K562 (cell line): ENCODE results near the gene TMPRSS9. TPM values are rescaled to one million over a fixed set of nuclear protein-coding genes. Genes with fewer than 3 reads are reported as not detected.

Source experiments
- ARID2 ChIP-seq: fragments of 450-650 bp; IDR thresholded peaks from 2 replicates; pipeline ENCODE4 v1.6.1; 2017; ENCODE audit warnings: antibody characterized with exemption, mild to moderate bottlenecking
- ATF1 ChIP-seq, 2 experiments: fragments of 450-650 bp in 1 of 2; IDR thresholded peaks; 2 replicates each; pipeline ENCODE4 v1.6.1; 2016; ENCODE audit warnings: missing compliant biosample characterization in 1 of 2, missing genetic modification characterization in 1 of 2
- CLOCK ChIP-seq: fragments of 250-450 bp; sonication (Bioruptor Pico); IDR thresholded peaks from 2 replicates; pipeline ENCODE4 v1.4.0; 2020; ENCODE audit warnings: mild to moderate bottlenecking, moderate library complexity, borderline replicate concordance
- ESRRA ChIP-seq: fragments of 450-650 bp; IDR thresholded peaks from 2 replicates; pipeline ENCODE4 v1.6.1; 2014; ENCODE audit warnings: low read depth, mild to moderate bottlenecking, moderate library complexity, borderline replicate concordance
- HDAC1 ChIP-seq, 2 experiments: fragments of 450-650 bp; IDR thresholded peaks; 2 replicates each; pipeline ENCODE4 v1.6.1; 2016 to 2017; ENCODE audit warnings: inconsistent platforms in 1 of 2, mild to moderate bottlenecking in 1 of 2, moderate library complexity in 1 of 2
- NBN ChIP-seq: fragments of 450-650 bp; IDR thresholded peaks from 2 replicates; pipeline ENCODE4 v1.6.1; 2016; ENCODE audit warnings: low read depth, mild to moderate bottlenecking
- NFXL1 ChIP-seq: fragments of 450-650 bp; formaldehyde crosslinking; IDR thresholded peaks from 2 replicates; pipeline ENCODE4 v1.4.0; 2021; ENCODE audit warnings: mild to moderate bottlenecking
- NUFIP1 ChIP-seq: fragments of 450-650 bp; IDR thresholded peaks from 2 replicates; pipeline ENCODE4 v1.6.1; 2018; ENCODE audit not compliant: partially characterized antibody
- SMC3 ChIP-seq: conservative IDR thresholded peaks from 2 replicates; pipeline ENCODE4 v1.6.1; 2011; ENCODE audit warnings: low read depth, low read length, improper control_type of control experiment; ENCODE audit not compliant: insufficient read depth
- TEAD4 ChIP-seq, 2 experiments: sonication (generic) in 1 of 2; formaldehyde crosslinking in 1 of 2; IDR thresholded peaks; 2 replicates each; pipeline versions ENCODE4 v1.6.1 to v1.8.0; 2012 to 2022; ENCODE audit warnings: borderline replicate concordance in 1 of 2, inconsistent platforms in 1 of 2, low read length in 1 of 2, mild to moderate bottlenecking in 1 of 2, missing genetic modification reagents in 1 of 2
- ZFP30 ChIP-seq: fragments of 250-450 bp; sonication (Bioruptor Pico); IDR thresholded peaks from 2 replicates; pipeline ENCODE4 v1.8.0; 2022; ENCODE audit warnings: moderate library complexity, mild to moderate bottlenecking, inconsistent platforms, borderline replicate concordance
- ZMIZ1 ChIP-seq, 2 experiments: fragments of 150-350 bp in 1 of 2; IDR thresholded peaks; 2 replicates each; pipeline ENCODE4 v1.6.1; 2012 to 2016; ENCODE audit warnings: low read depth in 2 of 2, low read length in 2 of 2, mild to moderate bottlenecking in 1 of 2, moderate library complexity in 1 of 2
- ZNF449 ChIP-seq: fragments of 250-450 bp; sonication (Bioruptor Pico); IDR thresholded peaks from 2 replicates; pipeline ENCODE4 v1.8.0; 2022; ENCODE audit warnings: moderate library complexity, mild to moderate bottlenecking, inconsistent platforms
- ZNF707 ChIP-seq: fragments of 250-450 bp; sonication (Bioruptor Pico); conservative IDR thresholded peaks from 2 replicates; pipeline ENCODE4 v1.8.0; 2022; ENCODE audit warnings: inconsistent platforms, mild to moderate bottlenecking, moderate library complexity
- ZZZ3 ChIP-seq: fragments of 450-650 bp; IDR thresholded peaks from 2 replicates; pipeline ENCODE4 v1.6.1; 2016; ENCODE audit warnings: antibody characterized with exemption, mild to moderate bottlenecking, moderate library complexity
- polyA plus RNA-seq, 8 experiments: library from polyadenylated mRNA; depleted of rRNA in 4 of 8; stranded (reverse) in 5 of 8; unstranded in 3 of 8; fragments of >200 nt; fragmentation: Nextera tagmentation in 2 of 8; fragmentation: Illumina TruSeq in 1 of 8; extraction: Ambion mirVana in 2 of 8; extraction: Trizol in 1 of 8; gene quantifications; 2 replicates each; pipeline versions ENCODE4 v1.2.1 to v1.2.3, GENCODE V29; 2011 to 2014; ENCODE audit warnings: inconsistent platforms in 1 of 8, missing spikeins in 1 of 8
- total RNA-seq, 7 experiments: library from RNA; depleted of rRNA in 6 of 7; stranded (reverse); fragments of >200 nt in 6 of 7; fragmentation: Illumina TruSeq in 2 of 7; extraction: Trizol in 2 of 7; gene quantifications; 2 replicates each; pipeline versions ENCODE4 v1.2.1 to v1.2.3, GENCODE V29; 2011 to 2021; ENCODE audit warnings: low replicate concordance in 1 of 7
- TF ChIP-seq, protein P1 (sequence below): fragments of 450-650 bp; conservative IDR thresholded peaks from 2 replicates; pipeline ENCODE4 v1.6.1; 2016; ENCODE audit warnings: missing genetic modification characterization, low read depth, mild to moderate bottlenecking, missing compliant biosample characterization, moderate library complexity

TMPRSS9 gene
- total and polyA plus RNA-seq, 9 of the 15 experiments (the other 6 are each of a cell fraction or from before 2014, with no cell fraction given): 0.01 to 0.03 TPM; not detected in 7

DNA sequence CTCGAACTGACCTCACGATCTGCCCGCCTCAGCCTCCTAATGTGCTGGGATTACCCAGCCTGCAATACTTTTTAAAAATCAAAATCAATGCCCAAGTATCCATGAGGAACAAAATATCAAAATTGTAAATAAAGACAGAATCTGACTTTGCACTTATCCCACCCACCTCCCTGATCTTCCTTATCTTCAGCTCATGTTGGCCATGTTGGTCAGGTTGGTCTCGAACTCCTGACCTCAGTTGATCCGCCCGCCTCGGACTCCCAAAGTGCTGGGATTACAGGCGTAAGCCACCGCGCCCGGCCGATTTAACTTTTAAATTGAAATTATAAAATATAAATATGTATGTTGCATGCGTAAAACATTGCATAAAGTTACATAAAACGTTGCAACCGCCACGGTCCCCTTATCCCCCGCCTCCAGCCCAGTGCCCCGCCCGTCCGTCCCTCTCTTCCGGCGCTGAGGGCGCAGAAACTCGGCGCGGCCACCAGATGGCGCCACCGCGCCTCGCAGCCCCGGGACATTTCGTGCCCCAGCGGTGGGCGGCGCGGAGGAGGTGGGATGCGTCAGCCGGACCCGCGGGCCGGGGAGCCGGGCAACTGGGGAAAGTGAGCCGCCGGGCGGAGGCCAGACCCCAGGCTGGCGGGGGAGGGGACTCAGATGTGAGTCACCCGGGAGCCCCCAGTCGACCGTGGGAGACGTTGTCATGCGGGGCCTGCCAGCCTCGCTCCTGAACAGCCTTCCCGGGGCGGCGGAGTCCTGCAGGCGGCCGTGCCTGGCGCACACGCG is 114.4 kb downstream of the TMPRSS9 start (continued):
- TF ChIP-seq ZMIZ1 (IDR thresholded peaks at IDR 0.05; ENCODE audit: low read depth in 2 of 2, low read length in 2 of 2) (peak in 1 of 2 experiments; percentile 47; a peak in 1 of 4 replicates), SMC3 (peak; percentile 94), ZFP30 (CRISPR knock-in tag) (no peak), NFXL1 (CRISPR knock-in tag) (no peak), ARID2 (peak; percentile 96), CLOCK (CRISPR knock-in tag) (no peak), NUFIP1 (no peak), ATF1 (CRISPR knock-in tag; IDR thresholded peaks at IDR 0.05) (no peak), ATF1 (tag; IDR thresholded peaks at IDR 0.05) (peak; percentile 57), ESRRA (peak; percentile 49; the same call in 1 of the 2 replicates), ZZZ3 (no peak), HDAC1 (IDR thresholded peaks at IDR 0.05) (peak in 1 of 2 experiments; percentile 38; a peak in 1 of 4 replicates), ZNF449 (CRISPR knock-in tag) (no peak), TEAD4 (IDR thresholded peaks at IDR 0.05; ENCODE audit: low read length) (no peak), TEAD4 (CRISPR knock-in tag; IDR thresholded peaks at IDR 0.05; ENCODE audit: borderline replicate concordance) (no peak), NBN (peak; percentile 20; the same call in 1 of the 2 replicates), ZNF707 (no peak)
- TF ChIP-seq, protein P1, sequence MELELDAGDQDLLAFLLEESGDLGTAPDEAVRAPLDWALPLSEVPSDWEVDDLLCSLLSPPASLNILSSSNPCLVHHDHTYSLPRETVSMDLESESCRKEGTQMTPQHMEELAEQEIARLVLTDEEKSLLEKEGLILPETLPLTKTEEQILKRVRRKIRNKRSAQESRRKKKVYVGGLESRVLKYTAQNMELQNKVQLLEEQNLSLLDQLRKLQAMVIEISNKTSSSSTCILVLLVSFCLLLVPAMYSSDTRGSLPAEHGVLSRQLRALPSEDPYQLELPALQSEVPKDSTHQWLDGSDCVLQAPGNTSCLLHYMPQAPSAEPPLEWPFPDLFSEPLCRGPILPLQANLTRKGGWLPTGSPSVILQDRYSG (tag): no peak
